GM19099 (cell line): ENCODE results near the gene NEK3.
A peak's percentile ranks its signal among the peaks of the same experiment; 100 is the strongest.

Experiments used
- POLR2A ChIP-seq: IDR thresholded peaks from 3 replicates; pipeline ENCODE4 v1.6.1; 2011; ENCODE audit warnings: low read depth; ENCODE audit not compliant: insufficient read length; ENCODE audit errors: extremely low read depth

The NEK3 gene, protein sequence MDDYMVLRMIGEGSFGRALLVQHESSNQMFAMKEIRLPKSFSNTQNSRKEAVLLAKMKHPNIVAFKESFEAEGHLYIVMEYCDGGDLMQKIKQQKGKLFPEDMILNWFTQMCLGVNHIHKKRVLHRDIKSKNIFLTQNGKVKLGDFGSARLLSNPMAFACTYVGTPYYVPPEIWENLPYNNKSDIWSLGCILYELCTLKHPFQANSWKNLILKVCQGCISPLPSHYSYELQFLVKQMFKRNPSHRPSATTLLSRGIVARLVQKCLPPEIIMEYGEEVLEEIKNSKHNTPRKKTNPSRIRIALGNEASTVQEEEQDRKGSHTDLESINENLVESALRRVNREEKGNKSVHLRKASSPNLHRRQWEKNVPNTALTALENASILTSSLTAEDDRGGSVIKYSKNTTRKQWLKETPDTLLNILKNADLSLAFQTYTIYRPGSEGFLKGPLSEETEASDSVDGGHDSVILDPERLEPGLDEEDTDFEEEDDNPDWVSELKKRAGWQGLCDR

DNA sequence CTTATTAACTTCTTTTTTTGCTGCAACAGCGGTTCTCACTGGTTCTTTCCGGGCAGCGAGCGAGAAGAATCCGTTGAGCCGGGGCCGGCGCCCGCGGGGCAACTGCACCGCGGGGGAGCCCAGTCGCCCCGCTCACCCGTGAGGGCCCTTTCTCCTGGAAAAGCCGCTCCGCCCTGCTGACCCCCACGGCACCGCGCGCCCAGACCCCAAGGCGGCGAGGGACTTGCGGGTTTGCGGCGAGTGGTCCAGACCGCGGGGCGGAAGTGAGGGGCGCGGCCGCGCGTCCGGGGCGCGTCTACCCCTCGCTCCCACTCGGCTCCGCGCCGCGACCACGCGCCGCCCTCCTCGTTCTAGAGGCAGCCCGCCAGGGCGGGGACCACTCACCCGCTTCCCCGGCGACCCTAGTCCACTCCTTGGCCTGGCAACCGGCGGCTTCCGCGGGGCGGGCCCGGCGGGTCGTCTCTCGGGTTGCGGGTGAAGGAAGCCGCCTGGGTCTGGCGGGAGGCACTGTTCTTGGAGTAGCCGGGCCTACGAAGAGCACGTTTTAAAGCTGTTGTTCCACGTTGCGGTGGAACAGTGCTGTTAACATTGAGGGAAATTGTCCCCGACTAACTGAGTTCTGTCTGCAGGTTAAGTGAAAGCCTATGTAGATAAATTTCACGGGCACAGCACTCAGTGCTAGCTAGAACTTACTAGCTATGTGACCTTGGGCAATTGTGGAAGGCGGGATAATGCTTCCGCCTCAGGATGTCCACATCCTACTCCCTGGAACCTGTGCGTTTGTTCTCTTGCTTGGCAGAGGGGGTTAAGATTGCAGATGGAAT is at the start of gene NEK3:
Gene NEK3, minus strand, starts transcription at position 439 of the 824 bp plus-strand sequence. CDS start 3,406 bp downstream, outside the sequence.
- peak; percentile 23 for TF ChIP-seq POLR2A

DNA sequence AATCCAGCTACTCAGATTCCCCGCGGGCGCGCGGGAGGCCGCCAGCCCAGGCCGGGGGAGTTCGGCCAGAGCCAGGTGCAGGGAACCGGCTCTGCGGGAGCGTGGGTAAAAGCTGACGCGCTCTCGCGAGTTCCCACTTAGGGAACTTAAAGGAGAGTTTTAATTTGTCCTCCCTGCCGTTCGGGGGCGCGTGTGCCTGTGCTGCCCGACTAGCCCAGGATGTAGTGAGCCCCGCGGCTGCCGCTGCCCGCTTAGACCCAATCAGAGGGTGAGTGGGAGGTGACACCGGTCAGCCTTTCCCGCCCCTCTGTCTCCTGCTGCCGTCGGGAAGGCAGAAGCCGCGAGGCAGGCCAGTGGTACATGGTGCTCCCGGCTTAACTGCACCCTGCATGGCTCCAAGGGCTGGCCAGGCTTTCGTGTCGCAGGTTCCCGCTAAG is 36.0 kb upstream of the NEK3 start:
- peak; percentile 45 for TF ChIP-seq POLR2A

- TF ChIP-seq POLR2A, result peak; percentile 95
Measured at GRCh38 chr13:52194184-52194868, 34.9 kb upstream of the NEK3 start.

DNA sequence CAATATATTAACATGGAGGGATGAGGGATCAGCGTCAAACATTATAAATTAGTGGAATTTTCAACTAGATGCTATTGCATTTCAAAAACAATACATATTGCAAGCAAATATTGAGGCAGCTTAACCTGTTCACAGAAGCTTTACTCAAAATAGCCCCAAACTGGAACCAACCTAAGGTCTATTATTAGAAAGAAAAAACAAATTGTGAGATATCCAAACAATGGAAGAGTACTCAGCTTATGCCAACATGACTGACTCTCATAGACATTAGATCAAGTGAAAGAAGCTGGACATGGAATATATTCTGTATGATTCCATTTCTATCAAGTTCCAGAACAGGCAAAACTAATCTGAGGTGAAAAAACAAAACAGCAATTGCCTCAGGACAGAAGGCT is 27.6 kb upstream of the NEK3 start:
- TF ChIP-seq POLR2A, result no peak

- no peak for TF ChIP-seq POLR2A
Measured at GRCh38 chr13:52179925-52180324, 20.5 kb upstream of the NEK3 start.

DNA sequence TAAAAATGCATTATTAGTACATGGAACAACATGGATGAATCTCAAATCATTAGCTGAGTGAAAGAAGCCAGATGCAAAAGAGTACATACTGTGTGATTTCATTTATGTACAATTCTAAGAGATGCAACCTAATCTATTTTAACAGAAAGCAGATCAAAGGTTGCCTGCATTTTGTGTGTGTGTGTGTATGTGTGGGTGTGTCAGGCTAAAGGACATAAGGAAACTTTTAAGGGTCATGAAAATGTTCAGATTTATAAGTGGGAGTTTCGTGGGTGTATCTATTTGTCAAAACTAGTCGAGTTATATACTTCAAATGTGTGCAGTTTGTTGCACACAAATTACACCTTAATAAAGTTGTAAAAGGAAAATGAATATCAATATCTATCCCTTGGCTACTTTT is 17.9 kb upstream of the NEK3 start:
- no peak for TF ChIP-seq POLR2A

GRCh38 chr13:52173373-52173772 is 14.0 kb upstream of the NEK3 start:
- TF ChIP-seq POLR2A, result no peak

DNA sequence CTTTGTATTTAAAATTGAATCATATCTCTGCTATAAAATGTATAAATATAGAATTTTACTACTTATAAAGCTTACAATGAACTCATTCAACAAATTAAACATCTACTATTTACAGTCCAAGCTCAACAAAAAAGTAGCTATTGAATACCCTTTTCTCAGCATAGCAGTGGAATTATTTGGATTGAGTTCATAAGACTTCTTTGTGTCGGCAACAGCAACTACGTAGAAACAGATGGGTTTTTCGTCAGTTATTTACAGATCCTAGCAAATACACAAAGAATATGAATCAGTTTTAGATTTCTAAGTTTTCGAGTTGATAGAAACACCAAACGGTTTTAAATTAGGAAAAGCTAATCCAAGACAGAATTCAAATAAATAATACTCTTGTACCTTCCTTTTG is 10.4 kb upstream of the NEK3 start:
- no peak for TF ChIP-seq POLR2A

DNA sequence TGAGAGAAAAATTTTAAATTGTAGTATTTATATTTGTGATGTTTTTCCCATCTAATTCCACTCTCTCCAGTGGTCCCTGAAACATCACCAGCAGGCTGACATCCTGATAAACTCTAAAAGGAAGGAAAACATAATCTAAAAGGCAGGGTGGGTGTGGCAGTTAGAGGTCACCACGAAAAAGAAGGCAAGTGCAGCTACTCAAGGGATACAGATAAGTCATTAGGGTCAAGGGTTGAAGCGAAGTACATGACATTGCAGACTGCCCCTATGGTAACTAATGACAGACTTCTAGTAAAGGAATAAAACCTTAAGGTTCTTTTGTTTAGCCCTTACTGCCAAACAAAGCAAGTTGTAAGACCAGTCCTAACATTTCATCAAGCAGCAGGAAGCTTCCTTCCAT is 6.0 kb upstream of the NEK3 start:
- no peak for TF ChIP-seq POLR2A

- no peak for TF ChIP-seq POLR2A
Measured at GRCh38 chr13:52164989-52165388, 5.6 kb upstream of the NEK3 start.

- TF ChIP-seq POLR2A, result no peak
Measured at GRCh38 chr13:52162279-52163101, 3.1 kb upstream of the NEK3 start.

DNA sequence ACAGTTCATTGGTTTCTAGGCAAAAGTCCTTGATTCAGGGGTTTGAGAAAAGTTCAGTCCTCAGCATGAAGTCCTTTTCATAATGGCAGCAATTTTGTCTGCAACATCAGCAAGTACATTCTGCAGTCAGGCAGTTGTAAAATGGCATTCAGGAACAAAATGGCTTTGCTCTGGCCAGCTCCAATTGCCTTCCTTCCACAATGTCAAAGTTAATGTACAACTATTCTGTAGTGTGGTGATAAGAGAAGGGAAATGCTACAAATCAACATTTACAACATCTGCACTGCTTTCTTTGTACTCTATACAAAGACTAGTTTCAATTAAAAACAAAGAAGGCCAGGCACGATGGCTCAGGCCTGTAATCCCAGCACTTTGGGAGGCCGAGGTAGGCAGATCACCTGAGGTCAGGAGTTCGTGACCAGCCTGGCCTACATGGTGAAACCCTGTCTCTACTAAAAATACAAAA is 1.8 kb upstream of the NEK3 start:
- TF ChIP-seq POLR2A, result no peak

DNA sequence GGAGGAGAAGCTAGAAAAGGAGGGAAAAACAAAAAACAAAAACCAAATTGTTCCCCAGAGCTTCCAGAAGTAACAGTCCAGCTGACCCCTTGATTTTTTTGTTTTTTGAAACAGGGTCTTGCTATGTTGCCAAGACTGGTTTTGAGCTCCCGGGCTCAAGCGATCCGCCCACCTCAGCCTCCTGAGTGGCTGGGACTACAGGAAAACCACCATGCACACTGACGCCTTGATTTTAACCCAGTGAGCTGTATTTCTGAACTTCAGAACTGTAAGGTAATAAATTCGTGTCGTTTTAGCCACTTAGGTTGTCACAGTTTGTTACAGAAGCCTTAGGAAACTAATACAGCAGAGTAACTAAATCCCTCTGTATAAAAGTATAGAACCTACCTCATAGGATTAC is 1.1 kb upstream of the NEK3 start:
- TF ChIP-seq POLR2A, result no peak

- no peak for TF ChIP-seq POLR2A
Measured at GRCh38 chr13:52160053-52160452, 656 bp upstream of the NEK3 start.
